HepG2 (cell line): ENCODE measurements around the gene RPTOR. TPM values are rescaled to one million over a fixed set of nuclear protein-coding genes. Genes with fewer than 3 reads are reported as not detected.

Experiments used
- ATAC-seq: fragments of 200-7000 bp; cut with Tn5 transposase; 3 replicates; pipeline ENCODE4 v1.9.1; 2020; ENCODE audit warnings: mild to moderate bottlenecking, moderate library complexity
- BruUV-seq: library from RNA; stranded (reverse); fragments of 400-500 nt; replicated peaks from 2 replicates; lab custom pipeline; 2021; lab: Mats Ljungman, UMichigan
- CTCF ChIA-PET: fragments of 300-600 bp; formaldehyde crosslinking; extraction: SDS; loops from one replicate; lab custom pipeline; 2021; ENCODE audit warnings: low total read pairs, inconsistent platforms, low intra/inter-chr PET ratio; lab: Yijun Ruan, JAX
- POLR2A ChIA-PET: fragments of 350-600 bp; sonication (Branson Sonifier 250); formaldehyde crosslinking; loops from one replicate; lab custom pipeline; 2020; ENCODE audit warnings: antibody characterized with exemption, inconsistent platforms; lab: Yijun Ruan, JAX
- DNase-seq: peaks from one replicate; pipeline ENCODE4 v3.0.0-alpha.2; 2015; ENCODE audit warnings: low spot score
- FAIRE-seq: peaks from 3 replicates; lab custom pipeline; 2011; peaks lifted over from hg19 to GRCh38; lab: Jason Lieb, UNC
- H2AFZ ChIP-seq: one replicate; pipeline ENCODE4 v1.6.1; 2011; ENCODE audit warnings: low read length, inconsistent platforms
- H3K27ac ChIP-seq: fragments of 300-600 bp; 3 replicates; pipeline ENCODE4 v1.8.0; 2011; ENCODE audit warnings: mixed run types, mild to moderate bottlenecking, mixed read lengths, low read length, inconsistent platforms; ENCODE audit not compliant: insufficient read depth; ENCODE audit errors: extremely low read length
- H3K27me3 ChIP-seq, 2 experiments: fragments of 200-600 bp in 1 of 2; 2 replicates in 1 of 2; 3 replicates in 1 of 2; pipeline versions ENCODE4 v1.6.0 to v1.8.0; 2011; ENCODE audit warnings: low read length in 2 of 2, mild to moderate bottlenecking in 2 of 2, moderate library complexity in 2 of 2, inconsistent platforms in 1 of 2; ENCODE audit not compliant: insufficient read depth in 2 of 2, control insufficient read depth in 1 of 2
- H3K36me3 ChIP-seq, 2 experiments: fragments of 200-600 bp in 1 of 2; replicated peaks in 1 of 2; 2 replicates in 1 of 2; 3 replicates in 1 of 2; pipeline versions ENCODE4 v1.5.1 to v1.8.0; 2011; ENCODE audit warnings: low read length in 2 of 2, inconsistent platforms in 1 of 2; ENCODE audit not compliant: insufficient read depth in 2 of 2, control insufficient read depth in 1 of 2
- H3K4me1 ChIP-seq: 2 replicates; pipeline ENCODE4 v1.5.1; 2012; ENCODE audit warnings: low read length, inconsistent platforms; ENCODE audit not compliant: insufficient read depth
- H3K4me2 ChIP-seq: 2 replicates; pipeline ENCODE4 v1.6.0; 2011; ENCODE audit warnings: low read depth, low read length, inconsistent platforms
- H3K4me3 ChIP-seq, 3 experiments: fragments of 200-600 bp in 1 of 3; sonication (generic), shearing (Covaris generic) in 1 of 3; replicated peaks in 1 of 3; 2 replicates each; pipeline ENCODE4 v1.5.1; 2011 to 2016; ENCODE audit warnings: low read length in 3 of 3, inconsistent platforms in 2 of 3, low read depth in 2 of 3, mild to moderate bottlenecking in 2 of 3, control low read depth in 1 of 3, mixed read lengths in 1 of 3; ENCODE audit not compliant: insufficient read depth in 1 of 3
- H3K79me2 ChIP-seq: one replicate; pipeline ENCODE4 v1.6.1; 2011; ENCODE audit warnings: low read length, inconsistent platforms; ENCODE audit not compliant: insufficient read depth
- H3K9ac ChIP-seq: 2 replicates; pipeline ENCODE4 v1.6.0; 2011; ENCODE audit warnings: mild to moderate bottlenecking, low read depth, low read length, inconsistent platforms; ENCODE audit not compliant: insufficient read depth
- H3K9me3 ChIP-seq: 2 replicates; pipeline ENCODE4 v1.5.1; 2012; ENCODE audit warnings: mild to moderate bottlenecking, low read length
- H4K20me1 ChIP-seq: 2 replicates; pipeline ENCODE4 v1.6.0; 2011; ENCODE audit warnings: inconsistent platforms, mild to moderate bottlenecking, low read length, moderate library complexity; ENCODE audit not compliant: insufficient read depth
- CBFB ChIP-seq: sonication (generic); formaldehyde crosslinking; IDR thresholded peaks from 2 replicates; pipeline ENCODE4 v1.4.0; 2020; ENCODE audit warnings: missing genetic modification reagents
- MEIS2 ChIP-seq: sonication (generic); formaldehyde crosslinking; IDR thresholded peaks from 2 replicates; pipeline ENCODE4 v1.9.0; 2021; ENCODE audit warnings: mild to moderate bottlenecking, missing genetic modification reagents
- NKX3-1 ChIP-seq: sonication (generic); formaldehyde crosslinking; IDR thresholded peaks from 2 replicates; pipeline ENCODE4 v1.5.0; 2020; ENCODE audit warnings: missing genetic modification reagents
- PCBP1 ChIP-seq: fragments of 200-400 bp; formaldehyde crosslinking; IDR thresholded peaks from 2 replicates; pipeline ENCODE4 v1.6.1; 2017; ENCODE audit warnings: mild to moderate bottlenecking, low read depth, low read length, borderline replicate concordance
- ZBTB14 ChIP-seq: sonication (generic); formaldehyde crosslinking; IDR thresholded peaks from 2 replicates; pipeline ENCODE4 v1.4.0; 2020; ENCODE audit warnings: missing genetic modification reagents
- ZNF20 ChIP-seq: sonication (generic); formaldehyde crosslinking; IDR thresholded peaks from 2 replicates; pipeline ENCODE4 v1.4.0; 2020; ENCODE audit warnings: mild to moderate bottlenecking, moderate library complexity, missing genetic modification reagents
- ZNF326 ChIP-seq: sonication (generic); formaldehyde crosslinking; IDR thresholded peaks from 2 replicates; pipeline ENCODE4 v1.4.0; 2020; ENCODE audit warnings: missing genetic modification reagents, borderline replicate concordance
- ZNF446 ChIP-seq: sonication (generic); formaldehyde crosslinking; IDR thresholded peaks from 2 replicates; pipeline ENCODE4 v1.5.0; 2020; ENCODE audit warnings: mild to moderate bottlenecking, missing genetic modification reagents
- ZNF451 ChIP-seq: sonication (generic); formaldehyde crosslinking; IDR thresholded peaks from 2 replicates; pipeline ENCODE4 v1.5.0; 2020; ENCODE audit warnings: mild to moderate bottlenecking, missing genetic modification reagents
- ZNF780A ChIP-seq: sonication (generic); formaldehyde crosslinking; IDR thresholded peaks from 2 replicates; pipeline ENCODE4 v1.8.0; 2022; ENCODE audit warnings: mild to moderate bottlenecking, missing genetic modification reagents, moderate library complexity
- WGBS: methylation state at CpG from one replicate; pipeline ENCODE4 v1.1.6; 2017; ENCODE audit warnings: low lambda C conversion rate; 5-methylcytosine and 5-hydroxymethylcytosine counted together
- in situ Hi-C: cut with HindIII; loops from 2 replicates; pipeline ENCODE4 v1.10.0; 2017; ENCODE audit warnings: low pct_unique_long_range_greater_than_20kb; ENCODE audit not compliant: extremely low pct_ligation_motif_present
- intact Hi-C: fragments of 100-400 bp; cut with micrococcal nuclease; formaldehyde crosslinking; loops from one replicate; pipeline ENCODE4 v1.10.0; 2022; ENCODE audit not compliant: unreplicated experiment
- polyA plus RNA-seq, 8 experiments: library from polyadenylated mRNA; depleted of rRNA in 3 of 8; stranded (reverse) in 7 of 8; unstranded in 1 of 8; fragments of >200 nt; fragmentation: Illumina TruSeq in 4 of 8; extraction: Trizol in 4 of 8; gene quantifications; 2 replicates each; pipeline versions ENCODE4 v1.2.1 to v1.2.3, GENCODE V29; 2011 to 2016; ENCODE audit warnings: low read depth in 4 of 8, missing spikeins in 1 of 8, mixed read lengths in 1 of 8; ENCODE audit not compliant: insufficient read depth in 1 of 8
- total RNA-seq, 5 experiments: library from RNA; depleted of rRNA; stranded (reverse); fragments of >200 nt; fragmentation: Illumina TruSeq; extraction: Trizol; gene quantifications; 2 replicates each; pipeline ENCODE4 v1.2.3, GENCODE V29; 2016; ENCODE audit warnings: low read depth in 1 of 5
- TF ChIP-seq, protein P1 (sequence below): IDR thresholded peaks from 2 replicates; pipeline ENCODE4 v1.6.1; 2016; ENCODE audit warnings: low read depth, control low read depth
- TF ChIP-seq, protein P2 (sequence below): IDR thresholded peaks from 2 replicates; pipeline ENCODE4 v1.6.1; 2016
- TF ChIP-seq, protein P3 (sequence below): IDR thresholded peaks from 2 replicates; pipeline ENCODE4 v1.6.1; 2018; ENCODE audit warnings: missing genetic modification reagents

RPTOR gene
- total and polyA plus RNA-seq, 2 of the 13 experiments (the other 11 are each of a cell fraction or from before 2014, with no cell fraction given), result 6.6 to 25.3 TPM

- no peak for TF ChIP-seq ZNF451 (CRISPR knock-in tag)
- TF ChIP-seq, protein P1, sequence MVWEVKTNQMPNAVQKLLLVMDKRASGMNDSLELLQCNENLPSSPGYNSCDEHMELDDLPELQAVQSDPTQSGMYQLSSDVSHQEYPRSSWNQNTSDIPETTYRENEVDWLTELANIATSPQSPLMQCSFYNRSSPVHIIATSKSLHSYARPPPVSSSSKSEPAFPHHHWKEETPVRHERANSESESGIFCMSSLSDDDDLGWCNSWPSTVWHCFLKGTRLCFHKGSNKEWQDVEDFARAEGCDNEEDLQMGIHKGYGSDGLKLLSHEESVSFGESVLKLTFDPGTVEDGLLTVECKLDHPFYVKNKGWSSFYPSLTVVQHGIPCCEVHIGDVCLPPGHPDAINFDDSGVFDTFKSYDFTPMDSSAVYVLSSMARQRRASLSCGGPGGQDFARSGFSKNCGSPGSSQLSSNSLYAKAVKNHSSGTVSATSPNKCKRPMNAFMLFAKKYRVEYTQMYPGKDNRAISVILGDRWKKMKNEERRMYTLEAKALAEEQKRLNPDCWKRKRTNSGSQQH (CRISPR knock-in tag), result no peak
- TF ChIP-seq, protein P2, sequence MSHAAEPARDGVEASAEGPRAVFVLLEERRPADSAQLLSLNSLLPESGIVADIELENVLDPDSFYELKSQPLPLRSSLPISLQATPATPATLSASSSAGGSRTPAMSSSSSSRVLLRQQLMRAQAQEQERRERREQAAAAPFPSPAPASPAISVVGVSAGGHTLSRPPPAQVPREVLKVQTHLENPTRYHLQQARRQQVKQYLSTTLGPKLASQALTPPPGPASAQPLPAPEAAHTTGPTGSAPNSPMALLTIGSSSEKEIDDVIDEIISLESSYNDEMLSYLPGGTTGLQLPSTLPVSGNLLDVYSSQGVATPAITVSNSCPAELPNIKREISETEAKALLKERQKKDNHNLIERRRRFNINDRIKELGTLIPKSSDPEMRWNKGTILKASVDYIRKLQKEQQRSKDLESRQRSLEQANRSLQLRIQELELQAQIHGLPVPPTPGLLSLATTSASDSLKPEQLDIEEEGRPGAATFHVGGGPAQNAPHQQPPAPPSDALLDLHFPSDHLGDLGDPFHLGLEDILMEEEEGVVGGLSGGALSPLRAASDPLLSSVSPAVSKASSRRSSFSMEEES (CRISPR knock-in tag), result no peak
- TF ChIP-seq, protein P3, sequence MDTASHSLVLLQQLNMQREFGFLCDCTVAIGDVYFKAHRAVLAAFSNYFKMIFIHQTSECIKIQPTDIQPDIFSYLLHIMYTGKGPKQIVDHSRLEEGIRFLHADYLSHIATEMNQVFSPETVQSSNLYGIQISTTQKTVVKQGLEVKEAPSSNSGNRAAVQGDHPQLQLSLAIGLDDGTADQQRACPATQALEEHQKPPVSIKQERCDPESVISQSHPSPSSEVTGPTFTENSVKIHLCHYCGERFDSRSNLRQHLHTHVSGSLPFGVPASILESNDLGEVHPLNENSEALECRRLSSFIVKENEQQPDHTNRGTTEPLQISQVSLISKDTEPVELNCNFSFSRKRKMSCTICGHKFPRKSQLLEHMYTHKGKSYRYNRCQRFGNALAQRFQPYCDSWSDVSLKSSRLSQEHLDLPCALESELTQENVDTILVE (CRISPR knock-in tag), result no peak
- no peak for TF ChIP-seq ZNF446
- no peak for TF ChIP-seq NKX3-1 (CRISPR knock-in tag)
Observed at GRCh38 chr17:80716986-80717719, 172.5 kb downstream of the RPTOR start (continued).

DNA sequence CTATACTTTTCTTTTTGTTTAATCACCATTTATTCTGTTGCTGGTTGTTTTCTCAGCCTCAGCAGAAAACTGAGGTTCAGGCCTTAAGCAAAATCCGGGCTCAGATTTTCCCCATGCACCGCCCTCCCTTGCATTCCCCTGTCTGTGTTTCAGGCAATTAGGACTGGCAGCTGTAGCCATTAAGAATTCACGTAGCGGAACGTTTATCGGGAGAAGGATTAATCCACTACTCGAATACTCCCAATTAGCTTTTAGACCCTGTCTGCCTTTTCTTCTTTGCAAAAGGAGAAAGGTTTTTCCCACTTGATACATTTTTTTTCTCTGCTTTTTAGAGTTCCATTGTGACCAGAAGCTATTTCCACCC is 173.1 kb downstream of the RPTOR start:
- no peak for ATAC-seq
- Histone ChIP-seq H2AFZ (no peak overlapping the region), H3K27ac (no peak overlapping the region), H3K9me3 (no peaks in the 10 kb centered on the region), H3K36me3 (no peaks in the 10 kb centered on the region; a peak in 1 of 5 replicates), H3K9ac (no peak overlapping the region), H3K4me3 (no peak overlapping the region), H3K4me1 (peaks cover 10% of the 10 kb centered on the region), H3K79me2 (peaks cover 29% of the 10 kb centered on the region), H3K4me2 (no peak overlapping the region), H3K27me3 (no peaks in the 10 kb centered on the region), H4K20me1 (peaks cover 14% of the 10 kb centered on the region; the same call in 1 of the 2 replicates)
- BruUV-seq, result no TSS peak
- ChIA-PET CTCF (no interaction called here), POLR2A (no interaction called here)
- no peak for TF ChIP-seq MEIS2 (CRISPR knock-in tag)
- no peak for TF ChIP-seq ZNF326 (CRISPR knock-in tag)
- TF ChIP-seq ZNF20 (CRISPR knock-in tag), result no peak
- no peak for TF ChIP-seq CBFB (CRISPR knock-in tag)
- no peak for TF ChIP-seq ZNF780A (CRISPR knock-in tag)
- TF ChIP-seq ZBTB14 (CRISPR knock-in tag), result no peak
- TF ChIP-seq PCBP1, result no peak
- in situ Hi-C loops, result no loop called here
- no peak for DNase-seq
- intact Hi-C loops, result no loop called here
- 98% methylated on average over 7 of the region's 7 CpGs for WGBS
- no peak for FAIRE-seq
